GM21515 (cell line): Measurements from ENCODE around the gene LSS.
"Not testable (repeated sequence)": the region's sequence is repeated elsewhere in the genome, so short reads cannot be mapped to it uniquely, and the experiment has no call there.

ENCODE experiments used
- ATAC-seq: cut with Tn5 transposase; IDR thresholded peaks from one replicate; pipeline ENCODE4 v1.9.1; 2021; ENCODE audit not compliant: unreplicated experiment

Gene LSS

GRCh38 chr21:46206163-46207005 is 22.2 kb downstream of the LSS start:
- no peak for ATAC-seq

GRCh38 chr21:46205766-46206162 is 22.8 kb downstream of the LSS start:
- ATAC-seq = no peak

GRCh38 chr21:46205166-46205565 is 23.4 kb downstream of the LSS start:
- no peak for ATAC-seq

GRCh38 chr21:46203203-46203600 is 25.4 kb downstream of the LSS start:
- ATAC-seq = no peak

GRCh38 chr21:46202592-46203202 is 25.9 kb downstream of the LSS start:
- ATAC-seq = no peak

GRCh38 chr21:46200877-46201803 is 27.4 kb downstream of the LSS start:
- ATAC-seq = not testable (repeated sequence)

GRCh38 chr21:46199436-46200373 is 28.9 kb downstream of the LSS start:
- ATAC-seq = no peak

GRCh38 chr21:46196733-46197132 is 31.8 kb downstream of the LSS start:
- ATAC-seq = no peak

- ATAC-seq = no peak
Measured at GRCh38 chr21:46195595-46196195, 32.9 kb downstream of the LSS start.

- no peak for ATAC-seq
Measured at GRCh38 chr21:46194374-46195334, 33.9 kb downstream of the LSS start.

GRCh38 chr21:46193829-46194373 is 34.7 kb downstream of the LSS start:
- ATAC-seq = no peak

GRCh38 chr21:46191686-46192575 is 36.6 kb downstream of the LSS start:
- ATAC-seq = no peak

GRCh38 chr21:46191257-46191685 is 37.3 kb downstream of the LSS start:
- no peak for ATAC-seq

GRCh38 chr21:46190491-46191131 is 38.0 kb downstream of the LSS start:
- no peak for ATAC-seq

- ATAC-seq = no peak
Measured at GRCh38 chr21:46189959-46190490, 38.5 kb downstream of the LSS start.

GRCh38 chr21:46189213-46189958 is 39.2 kb downstream of the LSS start:
- no peak for ATAC-seq
